HepG2 (cell line): Measurements from ENCODE around the gene GMPPA. TPM values are rescaled to one million over a fixed set of nuclear protein-coding genes. Genes with fewer than 3 reads are reported as not detected.

ENCODE experiments used
- ATAC-seq: fragments of 200-7000 bp; cut with Tn5 transposase; 3 replicates; pipeline ENCODE4 v1.9.1; 2020; ENCODE audit warnings: mild to moderate bottlenecking, moderate library complexity
- BruUV-seq: library from RNA; stranded (reverse); fragments of 400-500 nt; replicated peaks from 2 replicates; lab custom pipeline; 2021; lab: Mats Ljungman, UMichigan
- CTCF ChIA-PET: fragments of 300-600 bp; formaldehyde crosslinking; extraction: SDS; loops from one replicate; lab custom pipeline; 2021; ENCODE audit warnings: low total read pairs, inconsistent platforms, low intra/inter-chr PET ratio; lab: Yijun Ruan, JAX
- POLR2A ChIA-PET: fragments of 350-600 bp; sonication (Branson Sonifier 250); formaldehyde crosslinking; loops from one replicate; lab custom pipeline; 2020; ENCODE audit warnings: antibody characterized with exemption, inconsistent platforms; lab: Yijun Ruan, JAX
- DNase-seq: peaks from one replicate; pipeline ENCODE4 v3.0.0-alpha.2; 2015; ENCODE audit warnings: low spot score
- FAIRE-seq: peaks from 3 replicates; lab custom pipeline; 2011; peaks lifted over from hg19 to GRCh38; lab: Jason Lieb, UNC
- H2AFZ ChIP-seq: one replicate; pipeline ENCODE4 v1.6.1; 2011; ENCODE audit warnings: low read length, inconsistent platforms
- H3K27ac ChIP-seq: fragments of 300-600 bp; 3 replicates; pipeline ENCODE4 v1.8.0; 2011; ENCODE audit warnings: mixed run types, mild to moderate bottlenecking, mixed read lengths, low read length, inconsistent platforms; ENCODE audit not compliant: insufficient read depth; ENCODE audit errors: extremely low read length
- H3K27me3 ChIP-seq, 2 experiments: fragments of 200-600 bp in 1 of 2; 2 replicates in 1 of 2; 3 replicates in 1 of 2; pipeline versions ENCODE4 v1.6.0 to v1.8.0; 2011; ENCODE audit warnings: low read length in 2 of 2, mild to moderate bottlenecking in 2 of 2, moderate library complexity in 2 of 2, inconsistent platforms in 1 of 2; ENCODE audit not compliant: insufficient read depth in 2 of 2, control insufficient read depth in 1 of 2
- H3K36me3 ChIP-seq, 2 experiments: fragments of 200-600 bp in 1 of 2; replicated peaks in 1 of 2; 2 replicates in 1 of 2; 3 replicates in 1 of 2; pipeline versions ENCODE4 v1.5.1 to v1.8.0; 2011; ENCODE audit warnings: low read length in 2 of 2, inconsistent platforms in 1 of 2; ENCODE audit not compliant: insufficient read depth in 2 of 2, control insufficient read depth in 1 of 2
- H3K4me1 ChIP-seq: 2 replicates; pipeline ENCODE4 v1.5.1; 2012; ENCODE audit warnings: low read length, inconsistent platforms; ENCODE audit not compliant: insufficient read depth
- H3K4me2 ChIP-seq: 2 replicates; pipeline ENCODE4 v1.6.0; 2011; ENCODE audit warnings: low read depth, low read length, inconsistent platforms
- H3K4me3 ChIP-seq, 3 experiments: fragments of 200-600 bp in 1 of 3; sonication (generic), shearing (Covaris generic) in 1 of 3; replicated peaks in 1 of 3; 2 replicates each; pipeline ENCODE4 v1.5.1; 2011 to 2016; ENCODE audit warnings: low read length in 3 of 3, inconsistent platforms in 2 of 3, low read depth in 2 of 3, mild to moderate bottlenecking in 2 of 3, control low read depth in 1 of 3, mixed read lengths in 1 of 3; ENCODE audit not compliant: insufficient read depth in 1 of 3
- H3K79me2 ChIP-seq: one replicate; pipeline ENCODE4 v1.6.1; 2011; ENCODE audit warnings: low read length, inconsistent platforms; ENCODE audit not compliant: insufficient read depth
- H3K9ac ChIP-seq: 2 replicates; pipeline ENCODE4 v1.6.0; 2011; ENCODE audit warnings: mild to moderate bottlenecking, low read depth, low read length, inconsistent platforms; ENCODE audit not compliant: insufficient read depth
- H3K9me3 ChIP-seq: 2 replicates; pipeline ENCODE4 v1.5.1; 2012; ENCODE audit warnings: mild to moderate bottlenecking, low read length
- H4K20me1 ChIP-seq: 2 replicates; pipeline ENCODE4 v1.6.0; 2011; ENCODE audit warnings: inconsistent platforms, mild to moderate bottlenecking, low read length, moderate library complexity; ENCODE audit not compliant: insufficient read depth
- ATF7 ChIP-seq, 2 experiments: fragments of 450-650 bp in 1 of 2; sonication (generic) in 1 of 2; formaldehyde crosslinking in 1 of 2; IDR thresholded peaks; 2 replicates each; pipeline versions ENCODE4 v1.4.0 to v1.6.1; 2016 to 2020; ENCODE audit warnings: antibody characterized with exemption in 1 of 2, mild to moderate bottlenecking in 1 of 2, missing genetic modification reagents in 1 of 2
- EEA1 ChIP-seq: sonication (generic); formaldehyde crosslinking; IDR thresholded peaks from 2 replicates; pipeline ENCODE4 v1.5.1; 2020; ENCODE audit warnings: mild to moderate bottlenecking, missing genetic modification reagents, borderline replicate concordance
- EP300 ChIP-seq, 3 experiments: sonication (generic) in 1 of 3; formaldehyde crosslinking in 1 of 3; IDR thresholded peaks; 2 replicates each; pipeline versions ENCODE4 v1.5.1 to v1.6.1; 2011 to 2020; ENCODE audit warnings: low read depth in 2 of 3, low read length in 2 of 3, borderline replicate concordance in 1 of 3, improper control_type of control experiment in 1 of 3, mild to moderate bottlenecking in 1 of 3, missing genetic modification reagents in 1 of 3, moderate library complexity in 1 of 3
- GMEB1 ChIP-seq: sonication (generic); formaldehyde crosslinking; IDR thresholded peaks from 2 replicates; pipeline ENCODE4 v1.5.1; 2020; ENCODE audit warnings: missing genetic modification reagents, mild to moderate bottlenecking, borderline replicate concordance
- HDAC6 ChIP-seq: fragments of 200-600 bp; sonication (generic); IDR thresholded peaks from 2 replicates; pipeline ENCODE4 v1.7.0; 2017; ENCODE audit warnings: mild to moderate bottlenecking, antibody characterized with exemption, low read length, low read depth
- MIER2 ChIP-seq: IDR thresholded peaks from 2 replicates; pipeline ENCODE4 v1.6.1; 2016; ENCODE audit warnings: missing biosample characterization, missing genetic modification reagents
- NCOA2 ChIP-seq: sonication (generic); formaldehyde crosslinking; IDR thresholded peaks from 2 replicates; pipeline ENCODE4 v1.8.0; 2022; ENCODE audit warnings: inconsistent platforms
- POLR2AphosphoS5 ChIP-seq: IDR thresholded peaks from 2 replicates; pipeline ENCODE4 v1.6.1; 2012; ENCODE audit warnings: low read depth, low read length
- RAD51 ChIP-seq: fragments of 450-650 bp; IDR thresholded peaks from 2 replicates; pipeline ENCODE4 v1.6.1; 2016; ENCODE audit warnings: borderline replicate concordance
- THAP7 ChIP-seq: sonication (generic); formaldehyde crosslinking; IDR thresholded peaks from 2 replicates; pipeline ENCODE4 v1.8.1; 2023; ENCODE audit warnings: mild to moderate bottlenecking, missing genetic modification reagents
- ZNF225 ChIP-seq: sonication (generic); formaldehyde crosslinking; IDR thresholded peaks from 2 replicates; pipeline ENCODE4 v1.4.0; 2020; ENCODE audit warnings: mild to moderate bottlenecking, missing genetic modification reagents
- ZNF567 ChIP-seq: sonication (generic); formaldehyde crosslinking; IDR thresholded peaks from 2 replicates; pipeline ENCODE4 v1.8.1; 2023; ENCODE audit warnings: mild to moderate bottlenecking, missing genetic modification reagents, borderline replicate concordance
- ZNF75D ChIP-seq: sonication (generic); formaldehyde crosslinking; IDR thresholded peaks from 2 replicates; pipeline ENCODE4 v1.8.1; 2023; ENCODE audit warnings: missing genetic modification reagents, mild to moderate bottlenecking, borderline replicate concordance
- ZNF772 ChIP-seq: sonication (generic); formaldehyde crosslinking; IDR thresholded peaks from 2 replicates; pipeline ENCODE4 v1.5.0; 2020; ENCODE audit warnings: mild to moderate bottlenecking, missing genetic modification reagents
- ZNF773 ChIP-seq: sonication (generic); formaldehyde crosslinking; IDR thresholded peaks from 2 replicates; pipeline ENCODE4 v1.4.0; 2020; ENCODE audit warnings: missing genetic modification reagents, borderline replicate concordance
- ZSCAN12 ChIP-seq: sonication (generic); formaldehyde crosslinking; IDR thresholded peaks from 2 replicates; pipeline ENCODE4 v1.9.0; 2021; ENCODE audit warnings: mild to moderate bottlenecking, missing genetic modification reagents
- ZSCAN25 ChIP-seq: sonication (generic); formaldehyde crosslinking; IDR thresholded peaks from 2 replicates; pipeline ENCODE4 v1.8.0; 2022; ENCODE audit warnings: mild to moderate bottlenecking, missing genetic modification reagents
- WGBS: methylation state at CpG from one replicate; pipeline ENCODE4 v1.1.6; 2017; ENCODE audit warnings: low lambda C conversion rate; 5-methylcytosine and 5-hydroxymethylcytosine counted together
- in situ Hi-C: cut with HindIII; loops from 2 replicates; pipeline ENCODE4 v1.10.0; 2017; ENCODE audit warnings: low pct_unique_long_range_greater_than_20kb; ENCODE audit not compliant: extremely low pct_ligation_motif_present
- intact Hi-C: fragments of 100-400 bp; cut with micrococcal nuclease; formaldehyde crosslinking; loops from one replicate; pipeline ENCODE4 v1.10.0; 2022; ENCODE audit not compliant: unreplicated experiment
- polyA plus RNA-seq, 8 experiments: library from polyadenylated mRNA; depleted of rRNA in 3 of 8; stranded (reverse) in 7 of 8; unstranded in 1 of 8; fragments of >200 nt; fragmentation: Illumina TruSeq in 4 of 8; extraction: Trizol in 4 of 8; gene quantifications; 2 replicates each; pipeline versions ENCODE4 v1.2.1 to v1.2.3, GENCODE V29; 2011 to 2016; ENCODE audit warnings: low read depth in 4 of 8, missing spikeins in 1 of 8, mixed read lengths in 1 of 8; ENCODE audit not compliant: insufficient read depth in 1 of 8
- total RNA-seq, 5 experiments: library from RNA; depleted of rRNA; stranded (reverse); fragments of >200 nt; fragmentation: Illumina TruSeq; extraction: Trizol; gene quantifications; 2 replicates each; pipeline ENCODE4 v1.2.3, GENCODE V29; 2016; ENCODE audit warnings: low read depth in 1 of 5

GMPPA gene
- total and polyA plus RNA-seq, 2 of the 13 experiments (the other 11 are each of a cell fraction or from before 2014, with no cell fraction given), result 81.1 to 106 TPM

- peaks cover 47 to 99% of the 10 kb centered on the region in 2 experiments; a peak in 4 of 5 replicates for H3K27me3 ChIP-seq
- CTCF ChIA-PET, result no interaction called here
- no peak for ATAC-seq
- no peak overlapping the region for H3K9ac ChIP-seq
- no peak for TF ChIP-seq HDAC6
- TF ChIP-seq POLR2AphosphoS5, result no peak
- no peak for TF ChIP-seq ZNF75D
- no peak for TF ChIP-seq ZNF772 (CRISPR knock-in tag)
- no peak for TF ChIP-seq ZSCAN12 (CRISPR knock-in tag)
- TF ChIP-seq NCOA2 (CRISPR knock-in tag), result no peak
- no peak for TF ChIP-seq ZSCAN25 (CRISPR knock-in tag)
- no peak for TF ChIP-seq ZNF773 (CRISPR knock-in tag)
- no peak for TF ChIP-seq ZNF225 (CRISPR knock-in tag)
- no peak for TF ChIP-seq ZNF567 (CRISPR knock-in tag)
- no peak for TF ChIP-seq THAP7 (CRISPR knock-in tag)
- TF ChIP-seq MIER2 (CRISPR knock-in tag), result no peak
- TF ChIP-seq GMEB1 (CRISPR knock-in tag), result no peak
- TF ChIP-seq ATF7 (IDR thresholded peaks at IDR 0.05), result no peak
- no peak for TF ChIP-seq ATF7 (CRISPR knock-in tag; IDR thresholded peaks at IDR 0.05)
- TF ChIP-seq RAD51, result no peak
- TF ChIP-seq EEA1 (CRISPR knock-in tag), result no peak
- no peak for TF ChIP-seq EP300 (IDR thresholded peaks at IDR 0.05; ENCODE audit: low read depth in 2 of 2, low read length in 2 of 2)
- no peak for TF ChIP-seq EP300 (CRISPR knock-in tag; IDR thresholded peaks at IDR 0.05; ENCODE audit: borderline replicate concordance)
- no peaks in the 10 kb centered on the region for H3K9me3 ChIP-seq
- no peak overlapping the region for H3K4me3 ChIP-seq
- H3K4me2 ChIP-seq, result no peak overlapping the region
- H3K36me3 ChIP-seq, result no peaks in the 10 kb centered on the region
- DNase-seq, result no peak
- H3K4me1 ChIP-seq, result peaks cover 2% of the 10 kb centered on the region; the same call in 1 of the 2 replicates
- intact Hi-C loops (no loop called here), in situ Hi-C loops (no loop called here)
- POLR2A ChIA-PET, result no interaction called here
- H4K20me1 ChIP-seq, result no peaks in the 10 kb centered on the region
- WGBS, result 4% methylated on average over 9 of the region's 9 CpGs
- H3K79me2 ChIP-seq, result no peaks in the 10 kb centered on the region
- FAIRE-seq, result no peak
- no TSS peak for BruUV-seq
- no peak overlapping the region for H3K27ac ChIP-seq
- no peak overlapping the region for H2AFZ ChIP-seq
Measured at GRCh38 chr2:219489315-219489714, 9.4 kb upstream of the GMPPA start.
